Measurements from ENCODE around the gene SPTLC3. TPM values are rescaled to one million over a fixed set of nuclear protein-coding genes. Genes with fewer than 3 reads are reported as not detected.

SPTLC3 gene
- total and polyA plus RNA-seq, 2 donors (not counting 1 experiment from before 2014, with no cell fraction given): not detected

DNA sequence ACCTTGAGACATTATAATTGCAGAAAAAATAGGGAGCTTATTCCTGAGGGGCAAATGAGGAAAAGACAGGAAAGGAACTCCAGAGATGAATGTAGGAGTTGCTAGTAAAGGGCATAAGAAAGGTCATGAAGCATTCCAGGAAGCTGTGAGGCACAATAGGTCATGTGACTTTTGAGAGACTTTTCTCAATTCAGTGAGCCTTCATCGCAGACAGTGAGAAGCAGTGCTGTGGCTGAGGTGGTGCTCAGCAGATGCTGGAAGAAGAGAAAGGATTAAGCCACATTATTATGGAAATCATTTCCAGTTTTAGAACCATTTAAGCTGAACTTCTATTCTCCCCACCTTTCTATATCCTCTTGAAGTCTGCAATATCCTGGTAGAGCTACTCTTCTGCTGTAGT, 4.1 kb downstream of the SPTLC3 start:
- no peak for TF ChIP-seq EZH2 (IDR thresholded peaks at IDR 0.05; ENCODE audit: borderline replicate concordance, insufficient read depth, low read depth, low read length, poor library complexity, severe bottlenecking)
- TF ChIP-seq, protein P1, sequence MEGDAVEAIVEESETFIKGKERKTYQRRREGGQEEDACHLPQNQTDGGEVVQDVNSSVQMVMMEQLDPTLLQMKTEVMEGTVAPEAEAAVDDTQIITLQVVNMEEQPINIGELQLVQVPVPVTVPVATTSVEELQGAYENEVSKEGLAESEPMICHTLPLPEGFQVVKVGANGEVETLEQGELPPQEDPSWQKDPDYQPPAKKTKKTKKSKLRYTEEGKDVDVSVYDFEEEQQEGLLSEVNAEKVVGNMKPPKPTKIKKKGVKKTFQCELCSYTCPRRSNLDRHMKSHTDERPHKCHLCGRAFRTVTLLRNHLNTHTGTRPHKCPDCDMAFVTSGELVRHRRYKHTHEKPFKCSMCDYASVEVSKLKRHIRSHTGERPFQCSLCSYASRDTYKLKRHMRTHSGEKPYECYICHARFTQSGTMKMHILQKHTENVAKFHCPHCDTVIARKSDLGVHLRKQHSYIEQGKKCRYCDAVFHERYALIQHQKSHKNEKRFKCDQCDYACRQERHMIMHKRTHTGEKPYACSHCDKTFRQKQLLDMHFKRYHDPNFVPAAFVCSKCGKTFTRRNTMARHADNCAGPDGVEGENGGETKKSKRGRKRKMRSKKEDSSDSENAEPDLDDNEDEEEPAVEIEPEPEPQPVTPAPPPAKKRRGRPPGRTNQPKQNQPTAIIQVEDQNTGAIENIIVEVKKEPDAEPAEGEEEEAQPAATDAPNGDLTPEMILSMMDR (IDR thresholded peaks at IDR 0.05): no peak
- Histone ChIP-seq H4K20me1 (ENCODE audit: control insufficient read depth, insufficient read depth, low read length, poor library complexity, severe bottlenecking) (no peaks in the 10 kb centered on the region), H3K27ac (ENCODE audit: low read length in 2 of 2) (no peak overlapping the region), H2AFZ (ENCODE audit: insufficient read depth, low read depth, low read length, poor library complexity, severe bottlenecking) (no peak overlapping the region), H3K79me2 (ENCODE audit: control insufficient read depth, insufficient read depth, low read length) (no peaks in the 10 kb centered on the region), H3K4me2 (replicated peaks; ENCODE audit: low read depth, low read length, poor library complexity, severe bottlenecking) (no peak overlapping the region), H3K4me3 (ENCODE audit: control extremely low read depth in 1 of 5, extremely low read depth in 1 of 5, insufficient read depth in 1 of 5, low read depth in 2 of 5, low read length in 4 of 5) (no peak overlapping the region), H3K27me3 (replicated peaks in 1 of 4; ENCODE audit: control extremely low read depth in 1 of 4, control insufficient read depth in 3 of 4, insufficient read depth in 4 of 4, low read length in 3 of 4) (no peaks in the 10 kb centered on the region), H3K4me1 (ENCODE audit: control insufficient read depth in 2 of 2, insufficient read depth in 2 of 2, low read length in 2 of 2) (peaks cover 20 to 22% of the 10 kb centered on the region in 2 donors), H3K9ac (ENCODE audit: low read length) (no peak overlapping the region), H3K36me3 (replicated peaks in 1 of 2; ENCODE audit: control extremely low read depth in 1 of 2, control insufficient read depth in 1 of 2, extremely low read depth in 1 of 2, insufficient read depth in 2 of 2, low read length in 1 of 2) (no peaks in the 10 kb centered on the region), H3K9me3 (ENCODE audit: control extremely low read depth in 1 of 3, control insufficient read depth in 2 of 3, insufficient read depth in 1 of 3, low read length in 2 of 3) (no peaks in the 10 kb centered on the region)
- WGBS (ENCODE audit: insufficient coverage): no CpG with 5 or more reads among the region's 1 CpG
- ChIA-PET CTCF (no interaction called here), POLR2A (no interaction called here)
- Mint-ChIP-seq H3K27me3 (peaks cover 4% of the 10 kb centered on the region), H3K9me3 (ENCODE audit: insufficient read depth) (no peaks in the 10 kb centered on the region), H3K4me3 (no peak overlapping the region), H3K4me1 (peaks cover 26% of the 10 kb centered on the region), H3K27ac (no peak overlapping the region)
- intact Hi-C loops (cut with micrococcal nuclease): no loop called here
- DNase-seq (no peak), ATAC-seq (ENCODE audit: low read depth) (no peak)

DNA sequence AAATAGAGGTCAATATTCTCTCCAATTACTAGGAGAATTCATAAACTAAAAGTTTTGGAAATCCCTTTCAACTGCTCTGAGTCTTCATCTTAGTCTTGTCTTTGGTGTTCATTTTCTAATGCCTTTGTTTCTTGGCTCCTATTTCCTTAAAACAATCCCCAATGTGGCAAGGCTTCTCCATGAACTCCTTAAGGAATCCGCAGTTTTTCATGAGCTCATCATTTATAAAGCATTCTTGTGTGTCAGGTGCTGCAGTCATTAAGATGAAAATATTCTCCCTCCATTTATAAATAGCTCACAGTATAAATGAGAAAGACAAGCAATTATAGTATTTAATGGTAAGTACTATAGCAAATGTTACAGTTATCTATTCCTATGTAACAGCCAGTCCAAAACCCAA, 4.6 kb downstream of the SPTLC3 start:
- H3K4me3 ChIP-seq (ENCODE audit: control extremely low read depth in 1 of 5, extremely low read depth in 1 of 5, insufficient read depth in 1 of 5, low read depth in 2 of 5, low read length in 4 of 5): no peak overlapping the region
- H3K27ac Mint-ChIP-seq: no peak overlapping the region
- H3K9me3 ChIP-seq (ENCODE audit: control extremely low read depth in 1 of 3, control insufficient read depth in 2 of 3, insufficient read depth in 1 of 3, low read length in 2 of 3): no peaks in the 10 kb centered on the region
- H4K20me1 ChIP-seq (ENCODE audit: control insufficient read depth, insufficient read depth, low read length, poor library complexity, severe bottlenecking): no peaks in the 10 kb centered on the region
- H3K79me2 ChIP-seq (ENCODE audit: control insufficient read depth, insufficient read depth, low read length): no peaks in the 10 kb centered on the region
- H3K9ac ChIP-seq (ENCODE audit: low read length): no peak overlapping the region
- no peaks in the 10 kb centered on the region for H3K9me3 Mint-ChIP-seq (ENCODE audit: insufficient read depth)
- H3K27me3 ChIP-seq (replicated peaks in 1 of 4; ENCODE audit: control extremely low read depth in 1 of 4, control insufficient read depth in 3 of 4, insufficient read depth in 4 of 4, low read length in 3 of 4): no peaks in the 10 kb centered on the region
- H3K36me3 ChIP-seq (replicated peaks in 1 of 2; ENCODE audit: control extremely low read depth in 1 of 2, control insufficient read depth in 1 of 2, extremely low read depth in 1 of 2, insufficient read depth in 2 of 2, low read length in 1 of 2): no peaks in the 10 kb centered on the region
- peaks cover 20 to 22% of the 10 kb centered on the region in 2 donors for H3K4me1 ChIP-seq (ENCODE audit: control insufficient read depth in 2 of 2, insufficient read depth in 2 of 2, low read length in 2 of 2)
- no peak for ATAC-seq (ENCODE audit: low read depth)
- H3K4me3 Mint-ChIP-seq: no peak overlapping the region
- POLR2A ChIA-PET: no interaction called here
- DNase-seq: no peak
- H2AFZ ChIP-seq (ENCODE audit: insufficient read depth, low read depth, low read length, poor library complexity, severe bottlenecking): no peak overlapping the region
- no CpG with 5 or more reads among the region's 1 CpG for WGBS (ENCODE audit: insufficient coverage)
- peaks cover 22% of the 10 kb centered on the region for H3K4me1 Mint-ChIP-seq
- peaks cover 4% of the 10 kb centered on the region for H3K27me3 Mint-ChIP-seq
- intact Hi-C loops (cut with micrococcal nuclease): no loop called here
- CTCF ChIA-PET: no interaction called here
- TF ChIP-seq, protein P1 (IDR thresholded peaks at IDR 0.05): no peak
- no peak for TF ChIP-seq EZH2 (IDR thresholded peaks at IDR 0.05; ENCODE audit: borderline replicate concordance, insufficient read depth, low read depth, low read length, poor library complexity, severe bottlenecking)
- no peak overlapping the region for H3K27ac ChIP-seq (ENCODE audit: low read length in 2 of 2)
- H3K4me2 ChIP-seq (replicated peaks; ENCODE audit: low read depth, low read length, poor library complexity, severe bottlenecking): no peak overlapping the region
